ENCODE measurements around the gene RUNX2.
A peak's percentile ranks its signal among the peaks of the same experiment; 100 is the strongest.

RUNX2 gene

GRCh38 chr6:45599053-45599452, 270.9 kb downstream of the RUNX2 start:
- no peak overlapping the region for H2AFZ ChIP-seq (ENCODE audit: low read length, unreplicated experiment)
- H3K36me3 ChIP-seq (ENCODE audit: insufficient read depth, low read length), result no peaks in the 10 kb centered on the region
- no peaks in the 10 kb centered on the region for H3K27me3 ChIP-seq (ENCODE audit: insufficient read depth, low read length)
- no peak overlapping the region for H3K4me3 ChIP-seq (ENCODE audit: low read depth, low read length)
- no peaks in the 10 kb centered on the region for H3K79me2 ChIP-seq (ENCODE audit: control insufficient read depth, insufficient read depth, low read length, unreplicated experiment)
- no peak overlapping the region for H3K27ac ChIP-seq (ENCODE audit: low read depth, low read length)
- H3K4me1 ChIP-seq (ENCODE audit: control insufficient read depth, insufficient read depth, low read length, unreplicated experiment), result no peaks in the 10 kb centered on the region

GRCh38 chr6:45605971-45606370, 277.8 kb downstream of the RUNX2 start:
- no peak overlapping the region for H2AFZ ChIP-seq (ENCODE audit: low read length, unreplicated experiment)
- no peak overlapping the region for H3K27ac ChIP-seq (ENCODE audit: low read depth, low read length)
- peaks cover 31% of the 10 kb centered on the region for H3K4me1 ChIP-seq (ENCODE audit: control insufficient read depth, insufficient read depth, low read length, unreplicated experiment)
- no peaks in the 10 kb centered on the region for H3K27me3 ChIP-seq (ENCODE audit: insufficient read depth, low read length)
- no peaks in the 10 kb centered on the region for H3K36me3 ChIP-seq (ENCODE audit: insufficient read depth, low read length)
- no peak overlapping the region for H3K4me3 ChIP-seq (ENCODE audit: low read depth, low read length)
- no peaks in the 10 kb centered on the region for H3K79me2 ChIP-seq (ENCODE audit: control insufficient read depth, insufficient read depth, low read length, unreplicated experiment)

GRCh38 chr6:45606831-45607400, 278.8 kb downstream of the RUNX2 start:
- no peak overlapping the region for H2AFZ ChIP-seq (ENCODE audit: low read length, unreplicated experiment)
- H3K4me3 ChIP-seq (ENCODE audit: low read depth, low read length), result no peak overlapping the region

GRCh38 chr6:45607798-45608197, 279.7 kb downstream of the RUNX2 start:
- Histone ChIP-seq H3K4me1 (ENCODE audit: control insufficient read depth, insufficient read depth, low read length, unreplicated experiment) (peaks cover 31% of the 10 kb centered on the region), H3K79me2 (ENCODE audit: control insufficient read depth, insufficient read depth, low read length, unreplicated experiment) (no peaks in the 10 kb centered on the region), H3K27ac (ENCODE audit: low read depth, low read length) (peak overlapping the region; percentile 92), H3K27me3 (ENCODE audit: insufficient read depth, low read length) (no peaks in the 10 kb centered on the region), H2AFZ (ENCODE audit: low read length, unreplicated experiment) (no peak overlapping the region), H3K4me3 (ENCODE audit: low read depth, low read length) (no peak overlapping the region), H3K36me3 (ENCODE audit: insufficient read depth, low read length) (no peaks in the 10 kb centered on the region)

More at GRCh38 chr6:45606831-45607400, 278.8 kb downstream of the RUNX2 start:
- Histone ChIP-seq H3K79me2 (ENCODE audit: control insufficient read depth, insufficient read depth, low read length, unreplicated experiment) (no peaks in the 10 kb centered on the region), H3K4me1 (ENCODE audit: control insufficient read depth, insufficient read depth, low read length, unreplicated experiment) (peaks cover 31% of the 10 kb centered on the region), H3K27me3 (ENCODE audit: insufficient read depth, low read length) (no peaks in the 10 kb centered on the region), H3K27ac (ENCODE audit: low read depth, low read length) (peak overlapping the region; percentile 92), H3K36me3 (ENCODE audit: insufficient read depth, low read length) (no peaks in the 10 kb centered on the region)

- H3K36me3 ChIP-seq (ENCODE audit: insufficient read depth, low read length), result no peaks in the 10 kb centered on the region
- H3K4me1 ChIP-seq (ENCODE audit: control insufficient read depth, insufficient read depth, low read length, unreplicated experiment), result peaks cover 31% of the 10 kb centered on the region
- no peak overlapping the region for H2AFZ ChIP-seq (ENCODE audit: low read length, unreplicated experiment)
- H3K79me2 ChIP-seq (ENCODE audit: control insufficient read depth, insufficient read depth, low read length, unreplicated experiment), result no peaks in the 10 kb centered on the region
- H3K4me3 ChIP-seq (ENCODE audit: low read depth, low read length), result no peak overlapping the region
- peak overlapping the region; percentile 92 for H3K27ac ChIP-seq (ENCODE audit: low read depth, low read length)
- H3K27me3 ChIP-seq (ENCODE audit: insufficient read depth, low read length), result no peaks in the 10 kb centered on the region
These were observed 280.3 kb downstream of the RUNX2 start for GRCh38 chr6:45608252-45608913.

GRCh38 chr6:45609141-45609638, 281.1 kb downstream of the RUNX2 start:
- Histone ChIP-seq H3K27me3 (ENCODE audit: insufficient read depth, low read length) (no peaks in the 10 kb centered on the region), H3K27ac (ENCODE audit: low read depth, low read length) (peak overlapping the region; percentile 92), H3K4me3 (ENCODE audit: low read depth, low read length) (no peak overlapping the region), H3K4me1 (ENCODE audit: control insufficient read depth, insufficient read depth, low read length, unreplicated experiment) (peaks cover 31% of the 10 kb centered on the region), H2AFZ (ENCODE audit: low read length, unreplicated experiment) (no peak overlapping the region), H3K79me2 (ENCODE audit: control insufficient read depth, insufficient read depth, low read length, unreplicated experiment) (no peaks in the 10 kb centered on the region), H3K36me3 (ENCODE audit: insufficient read depth, low read length) (no peaks in the 10 kb centered on the region)

- Histone ChIP-seq H3K79me2 (ENCODE audit: control insufficient read depth, insufficient read depth, low read length, unreplicated experiment) (no peaks in the 10 kb centered on the region), H3K27ac (ENCODE audit: low read depth, low read length) (peak overlapping the region; percentile 92; the same call in 1 of the 2 replicates), H2AFZ (ENCODE audit: low read length, unreplicated experiment) (no peak overlapping the region), H3K4me1 (ENCODE audit: control insufficient read depth, insufficient read depth, low read length, unreplicated experiment) (peaks cover 36% of the 10 kb centered on the region), H3K36me3 (ENCODE audit: insufficient read depth, low read length) (no peaks in the 10 kb centered on the region), H3K27me3 (ENCODE audit: insufficient read depth, low read length) (no peaks in the 10 kb centered on the region), H3K4me3 (ENCODE audit: low read depth, low read length) (no peak overlapping the region)
These were observed 282.2 kb downstream of the RUNX2 start for GRCh38 chr6:45610374-45610773.

- Histone ChIP-seq H3K4me1 (ENCODE audit: control insufficient read depth, insufficient read depth, low read length, unreplicated experiment) (peaks cover 36% of the 10 kb centered on the region), H3K79me2 (ENCODE audit: control insufficient read depth, insufficient read depth, low read length, unreplicated experiment) (no peaks in the 10 kb centered on the region), H2AFZ (ENCODE audit: low read length, unreplicated experiment) (no peak overlapping the region), H3K36me3 (ENCODE audit: insufficient read depth, low read length) (no peaks in the 10 kb centered on the region), H3K4me3 (ENCODE audit: low read depth, low read length) (no peak overlapping the region), H3K27me3 (ENCODE audit: insufficient read depth, low read length) (no peaks in the 10 kb centered on the region), H3K27ac (ENCODE audit: low read depth, low read length) (no peak overlapping the region)
These were observed 282.7 kb downstream of the RUNX2 start for GRCh38 chr6:45610832-45611231.

GRCh38 chr6:45611491-45611890, 283.4 kb downstream of the RUNX2 start:
- Histone ChIP-seq H3K36me3 (ENCODE audit: insufficient read depth, low read length) (no peaks in the 10 kb centered on the region), H3K27me3 (ENCODE audit: insufficient read depth, low read length) (no peaks in the 10 kb centered on the region), H3K27ac (ENCODE audit: low read depth, low read length) (no peak overlapping the region), H3K4me1 (ENCODE audit: control insufficient read depth, insufficient read depth, low read length, unreplicated experiment) (peaks cover 36% of the 10 kb centered on the region), H3K4me3 (ENCODE audit: low read depth, low read length) (no peak overlapping the region), H3K79me2 (ENCODE audit: control insufficient read depth, insufficient read depth, low read length, unreplicated experiment) (no peaks in the 10 kb centered on the region), H2AFZ (ENCODE audit: low read length, unreplicated experiment) (no peak overlapping the region)

GRCh38 chr6:45613656-45614055, 285.5 kb downstream of the RUNX2 start:
- Histone ChIP-seq H3K36me3 (ENCODE audit: insufficient read depth, low read length) (no peaks in the 10 kb centered on the region), H2AFZ (ENCODE audit: low read length, unreplicated experiment) (no peak overlapping the region), H3K79me2 (ENCODE audit: control insufficient read depth, insufficient read depth, low read length, unreplicated experiment) (no peaks in the 10 kb centered on the region), H3K4me3 (ENCODE audit: low read depth, low read length) (no peak overlapping the region), H3K27ac (ENCODE audit: low read depth, low read length) (no peak overlapping the region), H3K27me3 (ENCODE audit: insufficient read depth, low read length) (no peaks in the 10 kb centered on the region), H3K4me1 (ENCODE audit: control insufficient read depth, insufficient read depth, low read length, unreplicated experiment) (peaks cover 19% of the 10 kb centered on the region)
